ENCODE data around the gene PLEKHG4B. TPM values are rescaled to one million over a fixed set of nuclear protein-coding genes. Genes with fewer than 3 reads are reported as not detected.
"Not testable (repeated sequence)": the region's sequence is repeated elsewhere in the genome, so short reads cannot be mapped to it uniquely, and the experiment has no call there.

Gene PLEKHG4B
- total RNA-seq, 2 experiments from 2014 or later, result 0.04 TPM; not detected in 1

DNA sequence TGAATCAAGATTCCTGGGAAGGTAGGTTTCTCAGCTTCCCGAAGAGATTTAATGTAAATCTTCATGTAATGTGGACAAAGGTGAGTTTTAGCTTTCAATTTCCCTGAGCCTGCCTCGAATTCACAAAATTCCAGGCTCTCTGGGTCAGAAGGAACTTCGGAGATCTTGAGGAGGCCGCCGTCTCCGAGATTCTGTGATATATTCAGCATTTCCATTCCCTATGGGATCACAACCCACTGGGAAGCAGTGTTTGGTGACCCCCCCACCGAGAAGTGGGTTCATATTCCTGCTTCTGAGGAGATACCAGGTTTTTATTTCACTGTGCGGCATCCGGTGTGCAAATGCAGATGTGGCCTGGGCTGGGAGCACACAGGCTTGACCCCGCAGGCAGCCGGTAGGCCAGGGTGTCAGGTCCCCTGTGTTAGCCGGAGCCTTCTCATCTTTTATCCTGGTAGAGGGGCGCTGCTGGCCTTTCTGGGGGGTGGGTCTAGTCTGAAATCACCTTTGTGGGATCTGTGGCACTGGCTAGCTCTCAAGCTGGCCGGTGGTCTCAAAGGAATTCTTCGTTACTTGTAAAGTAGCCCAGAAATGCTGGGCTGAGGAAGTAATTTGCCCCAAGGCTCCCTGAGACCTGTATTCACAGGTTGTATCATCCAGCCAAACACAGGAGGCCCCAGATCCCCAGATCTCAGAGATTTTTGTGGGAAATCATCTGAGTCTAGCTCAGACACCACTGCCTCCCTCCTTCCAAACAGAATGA lies 1.4 kb downstream of the PLEKHG4B start:
- ChIA-PET CTCF (no interaction called here), POLR2A (no interaction called here)

DNA sequence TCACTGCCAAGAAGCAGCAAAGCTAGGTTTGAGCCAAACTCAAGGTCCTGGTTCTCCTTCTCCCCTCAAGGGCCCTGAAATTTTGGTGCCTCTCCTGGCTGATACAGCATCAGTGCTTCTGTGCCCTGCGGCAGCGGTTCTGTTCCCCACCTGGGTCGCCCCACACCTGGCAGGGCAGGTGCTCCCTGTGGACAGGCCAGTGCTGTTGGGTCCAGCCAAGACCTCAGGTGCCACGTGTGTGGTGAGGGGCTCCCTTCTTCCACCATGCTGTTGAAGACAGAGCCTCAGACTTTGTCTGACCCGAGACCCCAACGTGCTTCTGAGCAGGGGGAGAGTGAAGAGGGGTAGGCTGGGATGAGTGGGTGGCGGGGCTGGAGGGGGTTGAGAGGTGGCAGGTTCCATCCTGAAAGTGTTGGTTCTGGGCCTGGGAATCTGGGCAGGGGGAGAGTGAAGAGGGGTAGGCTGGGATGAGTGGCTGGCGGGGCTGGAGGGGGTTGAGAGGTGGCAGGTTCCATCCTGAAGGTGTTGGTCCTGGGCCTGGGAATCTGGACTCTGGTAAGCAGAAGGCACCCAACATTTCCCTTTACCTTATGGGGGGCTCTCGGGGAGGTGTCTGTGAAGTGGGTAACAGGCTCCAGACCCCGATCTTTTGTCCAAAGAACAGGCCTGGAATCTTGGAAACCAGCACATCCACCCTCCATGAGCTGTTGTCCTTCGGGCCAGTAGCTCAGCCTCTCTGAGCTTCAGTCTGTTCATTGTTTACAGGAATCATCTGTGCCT lies 2.3 kb downstream of the PLEKHG4B start:
- ChIA-PET CTCF (no interaction called here), POLR2A (no interaction called here)

GRCh38 chr5:95241-95980 lies 3.4 kb downstream of the PLEKHG4B start:
- POLR2A ChIA-PET, result no interaction called here
- CTCF ChIA-PET, result no interaction called here

DNA sequence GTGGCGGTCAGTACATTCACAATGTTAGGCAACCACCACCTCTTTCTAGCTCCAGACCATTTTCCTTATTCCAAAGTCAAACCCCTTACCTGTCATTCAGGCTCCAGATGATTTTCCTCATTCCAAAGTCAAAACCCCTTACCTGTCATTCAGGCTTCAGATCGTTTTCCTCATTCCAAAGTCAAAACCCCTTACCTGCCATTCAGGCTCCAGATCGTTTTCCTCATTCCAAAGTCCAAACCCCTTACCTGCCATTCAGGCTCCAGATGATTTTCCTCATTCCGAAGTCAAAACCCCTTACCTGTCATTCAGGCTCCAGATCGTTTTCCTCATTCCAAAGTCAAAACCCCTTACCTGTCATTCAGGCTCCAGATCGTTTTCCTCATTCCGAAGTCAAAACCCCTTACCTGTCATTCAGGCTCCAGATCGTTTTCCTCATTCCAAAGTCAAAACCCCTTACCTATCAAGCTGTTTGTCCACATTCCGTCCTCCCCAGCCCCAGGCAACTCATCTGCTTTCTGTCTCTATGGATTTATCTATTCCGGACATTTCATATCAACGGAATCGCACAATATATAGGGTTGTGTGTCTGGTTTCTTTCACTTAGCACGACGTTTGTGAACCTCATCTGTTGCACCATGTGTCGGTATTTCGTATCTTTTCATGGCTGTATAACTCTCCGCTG lies 5.2 kb downstream of the PLEKHG4B start:
- POLR2A ChIA-PET, result no interaction called here
- CTCF ChIA-PET, result no interaction called here

GRCh38 chr5:99815-100214 lies 7.8 kb downstream of the PLEKHG4B start:
- CTCF ChIA-PET, result no interaction called here
- POLR2A ChIA-PET, result no interaction called here

DNA sequence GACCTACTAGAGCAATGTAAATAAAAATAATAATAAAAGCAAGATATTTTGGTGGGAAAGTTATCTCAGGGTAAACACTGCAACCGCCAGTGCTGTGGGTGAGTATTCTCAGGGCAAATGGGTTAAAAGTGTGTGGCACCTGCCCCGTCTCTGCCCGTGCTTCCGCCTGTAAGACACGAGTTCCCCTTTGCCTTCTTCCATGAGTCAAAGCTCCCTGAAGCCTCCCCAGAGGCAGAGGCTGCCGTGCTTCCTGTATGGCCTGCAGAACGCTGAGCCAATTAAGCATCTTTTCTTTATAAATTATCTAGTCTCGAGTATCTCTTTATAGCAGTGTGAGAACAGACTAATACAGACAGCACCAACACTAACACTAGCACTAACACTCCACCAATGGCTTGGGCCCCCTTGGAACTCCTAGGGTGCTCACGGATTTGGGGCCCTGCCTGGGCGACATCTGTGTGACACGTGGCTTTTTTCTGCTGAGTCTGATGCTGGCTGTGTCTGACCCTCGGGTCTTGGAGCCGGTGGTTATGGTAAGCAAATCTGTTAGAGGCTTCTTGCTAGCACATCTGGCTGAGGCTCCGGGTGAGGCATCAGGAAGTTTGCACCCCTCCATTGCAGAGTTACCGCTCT lies 10.6 kb downstream of the PLEKHG4B start:
- ChIA-PET CTCF (no interaction called here), POLR2A (no interaction called here)

- CTCF ChIA-PET, POLR2A ChIA-PET: not testable (repeated sequence)
Measured at GRCh38 chr5:104106-104505, 12.1 kb downstream of the PLEKHG4B start.

- ChIA-PET POLR2A (no interaction called here), CTCF (no interaction called here)
Measured at GRCh38 chr5:104778-105296, 12.9 kb downstream of the PLEKHG4B start.

DNA sequence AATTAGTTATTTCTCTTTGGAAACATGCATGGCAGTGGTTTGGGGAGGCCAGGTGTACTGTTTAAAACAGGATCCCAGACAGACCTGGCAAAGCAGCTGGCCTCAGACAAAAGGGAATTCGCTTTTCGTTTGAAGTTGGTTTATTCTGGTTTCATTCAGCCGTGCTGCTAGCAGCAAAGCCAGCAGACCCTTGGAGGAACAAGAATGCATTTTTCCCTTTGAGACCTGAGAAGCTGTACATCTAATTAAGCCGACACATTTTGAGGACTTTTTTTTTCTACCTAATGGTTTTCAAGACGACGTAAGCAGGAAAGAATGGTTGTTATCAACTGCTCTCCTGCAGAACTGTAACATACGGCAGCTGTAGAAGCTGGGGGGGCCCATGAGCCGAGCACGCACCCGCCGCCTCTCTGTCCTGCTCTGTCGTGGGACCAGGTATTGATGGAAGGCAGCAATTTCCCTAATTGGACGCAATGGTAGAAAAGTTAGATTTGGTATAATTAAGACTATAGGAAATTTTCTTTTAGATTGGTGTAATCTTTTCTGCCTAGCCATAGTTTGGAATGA lies 13.6 kb downstream of the PLEKHG4B start:
- POLR2A ChIA-PET, result no interaction called here
- CTCF ChIA-PET, result no interaction called here

GRCh38 chr5:106587-106986 lies 14.6 kb downstream of the PLEKHG4B start:
- POLR2A ChIA-PET, result no interaction called here

GRCh38 chr5:107526-107925 lies 15.6 kb downstream of the PLEKHG4B start:
- CTCF ChIA-PET, result no interaction called here

More at GRCh38 chr5:106587-106986, 14.6 kb downstream of the PLEKHG4B start:
- CTCF ChIA-PET, result no interaction called here

GRCh38 chr5:109826-110225 lies 17.9 kb downstream of the PLEKHG4B start:
- ChIA-PET CTCF (interaction anchor here (0.7 kb wide), 1 partner anchor 901 kb away, joined by 3 read pairs; no protein-coding TSS in a partner anchor), POLR2A (no interaction called here)

More at GRCh38 chr5:107526-107925, 15.6 kb downstream of the PLEKHG4B start:
- POLR2A ChIA-PET, result no interaction called here

DNA sequence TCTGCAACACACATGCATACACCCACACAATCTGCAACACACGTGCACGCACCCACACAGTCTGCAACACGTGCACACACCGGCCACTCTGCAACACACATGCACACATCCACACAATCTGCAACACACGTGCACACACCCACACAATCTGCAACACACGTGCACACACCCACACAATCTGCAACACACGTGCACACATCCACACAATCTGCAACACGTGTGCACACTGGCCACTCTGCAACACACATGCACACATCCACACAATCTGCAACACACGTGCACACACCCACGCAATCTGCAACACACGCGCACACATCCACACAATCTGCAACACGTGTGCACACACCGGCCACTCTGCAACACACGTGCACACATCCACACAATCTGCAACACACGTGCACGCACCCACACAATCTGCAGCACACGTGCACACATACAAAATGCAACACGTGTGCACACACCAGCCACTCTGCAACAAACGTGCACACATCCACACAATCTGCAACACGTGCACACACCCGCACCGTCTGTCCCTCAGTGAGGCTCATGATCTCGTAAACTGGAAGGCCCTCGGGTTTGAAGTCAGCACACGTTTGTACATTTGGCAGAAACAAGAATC lies 18.4 kb downstream of the PLEKHG4B start:
- CTCF ChIA-PET, result no interaction called here
- POLR2A ChIA-PET, result no interaction called here

DNA sequence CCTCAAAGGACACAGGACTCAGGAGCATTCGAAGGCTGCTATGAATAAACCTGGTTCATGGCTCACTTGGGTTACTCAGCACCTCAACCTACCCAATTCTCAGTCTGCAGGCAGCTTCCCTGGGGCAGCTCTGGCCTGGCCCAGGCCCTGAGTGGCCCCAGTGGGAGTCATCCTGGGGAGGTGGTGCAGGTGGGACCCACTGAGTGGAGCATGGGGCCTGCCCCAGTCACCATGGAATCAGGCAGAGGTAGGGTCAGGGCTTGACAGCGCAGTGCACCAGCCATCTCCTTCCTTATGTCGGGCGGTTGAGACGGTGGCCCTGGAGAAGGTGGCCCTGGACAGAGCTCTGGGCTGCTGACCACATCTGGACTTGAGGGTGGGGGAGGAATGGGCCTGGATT lies 19.2 kb downstream of the PLEKHG4B start:
- CTCF ChIA-PET, result no interaction called here
- POLR2A ChIA-PET, result no interaction called here

DNA sequence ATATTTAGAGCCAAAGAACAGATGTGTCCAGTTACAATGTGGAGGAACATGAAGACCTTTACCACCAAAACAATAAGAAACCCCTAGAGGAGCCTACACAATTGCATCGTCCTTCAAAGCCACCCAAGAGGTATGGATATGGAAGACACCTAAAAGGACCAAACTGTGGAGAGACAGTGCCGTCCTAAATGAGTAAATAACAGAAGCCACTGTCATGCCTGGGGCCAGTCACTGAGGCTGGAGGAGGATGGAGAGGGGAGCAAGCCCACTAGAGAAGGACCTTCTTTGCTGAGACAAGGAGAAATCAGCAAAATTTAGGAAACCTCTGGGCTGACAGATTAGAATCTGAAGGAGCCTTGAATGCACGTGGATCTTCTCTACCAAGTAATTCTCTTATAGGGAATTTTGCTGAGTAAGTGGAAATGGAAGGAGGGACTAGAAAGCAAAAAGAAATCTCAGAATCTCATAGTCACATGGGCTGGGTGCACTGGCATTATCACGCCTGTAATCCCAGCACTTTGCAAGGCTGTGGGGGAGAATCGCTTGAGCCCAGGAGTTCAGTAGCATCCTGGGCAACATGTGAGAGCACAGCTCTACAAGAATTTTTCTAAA lies 27.6 kb downstream of the PLEKHG4B start:
- POLR2A ChIA-PET, result no interaction called here
- CTCF ChIA-PET, result no interaction called here

GRCh38 chr5:121432-121831 lies 29.5 kb downstream of the PLEKHG4B start:
- CTCF ChIA-PET, result no interaction called here
- POLR2A ChIA-PET, result no interaction called here

DNA sequence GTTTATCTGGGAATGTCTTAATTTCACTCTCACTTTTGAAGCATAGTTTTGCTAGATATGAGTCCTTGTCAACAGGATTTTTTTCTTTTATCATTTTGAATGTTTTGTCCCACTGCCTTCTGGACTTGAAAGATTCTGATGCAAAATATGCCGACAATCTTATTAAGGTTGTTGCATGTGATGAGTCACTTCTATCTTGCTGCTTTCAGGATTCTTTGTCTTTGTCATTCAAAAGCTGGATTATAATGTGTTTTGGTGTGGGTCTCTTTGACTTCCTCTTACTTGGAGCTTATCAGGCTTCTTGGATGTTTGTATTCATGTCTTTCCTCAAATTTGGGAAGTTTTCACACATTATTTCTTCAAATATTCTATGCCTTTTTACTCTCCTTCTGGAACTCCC lies 33.8 kb downstream of the PLEKHG4B start:
- ChIA-PET CTCF (no interaction called here), POLR2A (no interaction called here)

GRCh38 chr5:126806-127205 lies 34.8 kb downstream of the PLEKHG4B start:
- ChIA-PET CTCF (no interaction called here), POLR2A (no interaction called here)

DNA sequence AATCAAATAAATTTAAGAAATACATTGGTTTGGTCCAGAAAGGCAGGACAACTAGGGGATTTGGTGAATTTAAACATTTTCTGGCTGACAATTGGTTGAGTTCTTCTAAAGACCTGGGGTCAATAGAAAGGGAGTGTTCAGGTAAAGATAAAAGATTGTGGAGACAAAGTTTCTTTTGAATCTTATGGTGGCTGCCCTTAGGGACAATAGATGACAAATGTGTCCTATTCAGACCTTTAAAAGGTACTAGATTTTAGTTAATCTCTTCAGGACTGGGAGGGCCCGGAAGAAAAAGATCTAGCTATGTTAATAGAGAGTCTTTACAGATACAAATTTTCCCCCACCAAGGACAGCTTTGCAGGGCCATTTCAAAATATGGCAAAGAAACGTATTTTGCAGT lies 35.9 kb downstream of the PLEKHG4B start:
- ChIA-PET CTCF (no interaction called here), POLR2A (no interaction called here)
